ENCODE data around the gene IBSP. TPM values are rescaled to one million over a fixed set of nuclear protein-coding genes. Genes with fewer than 3 reads are reported as not detected.

Gene IBSP
- total RNA-seq, 3 donors from 2014 or later (not counting 1 experiment from before 2014, with no cell fraction given), result not detected

- Mint-ChIP-seq H3K4me1 (no peaks in the 10 kb centered on the region), H3K36me3 (no peaks in the 10 kb centered on the region), H3K9me3 (no peaks in the 10 kb centered on the region), H3K4me3 (no peak overlapping the region), H3K27ac (no peak overlapping the region), H3K27me3 (ENCODE audit: low read depth in 2 of 2) (peaks cover 4 to 10% of the 10 kb centered on the region in 2 donors)
- intact Hi-C loops (cut with micrococcal nuclease), result no loop called here
- Histone ChIP-seq H3K9me3 (ENCODE audit: control insufficient read depth, insufficient read depth, low read length) (no peaks in the 10 kb centered on the region), H3K36me3 (ENCODE audit: control insufficient read depth, insufficient read depth, low read length) (no peaks in the 10 kb centered on the region), H3K4me3 (ENCODE audit: low read length) (no peak overlapping the region), H3K4me1 (ENCODE audit: control insufficient read depth, insufficient read depth, low read length) (no peaks in the 10 kb centered on the region), H3K27ac (ENCODE audit: low read length) (no peak overlapping the region), H3K27me3 (ENCODE audit: control insufficient read depth, insufficient read depth, low read length) (no peaks in the 10 kb centered on the region)
- WGBS (ENCODE audit: insufficient coverage), result 80% methylated on average over 4 of the region's 4 CpGs
- no peak for ATAC-seq
- no peak for DNase-seq
- no peak for TF ChIP-seq CTCF (IDR thresholded peaks at IDR 0.05)
Observed at GRCh38 chr4:87823200-87823599, 23.8 kb downstream of the IBSP start.

- H3K36me3 Mint-ChIP-seq, result no peaks in the 10 kb centered on the region
- Histone ChIP-seq H3K9me3 (ENCODE audit: control insufficient read depth, insufficient read depth, low read length) (no peaks in the 10 kb centered on the region), H3K4me1 (ENCODE audit: control insufficient read depth, insufficient read depth, low read length) (no peaks in the 10 kb centered on the region), H3K4me3 (ENCODE audit: low read length) (no peak overlapping the region), H3K27ac (ENCODE audit: low read length) (no peak overlapping the region), H3K36me3 (ENCODE audit: control insufficient read depth, insufficient read depth, low read length) (no peaks in the 10 kb centered on the region), H3K27me3 (ENCODE audit: control insufficient read depth, insufficient read depth, low read length) (no peaks in the 10 kb centered on the region)
- no peaks in the 10 kb centered on the region for H3K4me1 Mint-ChIP-seq
- no peaks in the 10 kb centered on the region for H3K9me3 Mint-ChIP-seq
- H3K4me3 Mint-ChIP-seq, result no peak overlapping the region
- peaks cover 8 to 10% of the 10 kb centered on the region in 2 donors for H3K27me3 Mint-ChIP-seq (ENCODE audit: low read depth in 2 of 2)
- ATAC-seq, result no peak
- 71% methylated on average over 1 of the region's 1 CpG for WGBS (ENCODE audit: insufficient coverage)
- no peak overlapping the region for H3K27ac Mint-ChIP-seq
- DNase-seq, result no peak
- intact Hi-C loops (cut with micrococcal nuclease), result no loop called here
- TF ChIP-seq CTCF (IDR thresholded peaks at IDR 0.05), result no peak
Observed at GRCh38 chr4:87823724-87824123, 24.4 kb downstream of the IBSP start.

- Histone ChIP-seq H3K9me3 (ENCODE audit: control insufficient read depth, insufficient read depth, low read length) (no peaks in the 10 kb centered on the region), H3K4me3 (ENCODE audit: low read length) (no peak overlapping the region), H3K27ac (ENCODE audit: low read length) (no peak overlapping the region), H3K36me3 (ENCODE audit: control insufficient read depth, insufficient read depth, low read length) (no peaks in the 10 kb centered on the region), H3K4me1 (ENCODE audit: control insufficient read depth, insufficient read depth, low read length) (no peaks in the 10 kb centered on the region), H3K27me3 (ENCODE audit: control insufficient read depth, insufficient read depth, low read length) (no peaks in the 10 kb centered on the region)
- Mint-ChIP-seq H3K4me3 (no peak overlapping the region), H3K27ac (no peak overlapping the region), H3K4me1 (no peaks in the 10 kb centered on the region), H3K9me3 (no peaks in the 10 kb centered on the region), H3K36me3 (no peaks in the 10 kb centered on the region), H3K27me3 (ENCODE audit: low read depth in 2 of 2) (peaks cover 8 to 10% of the 10 kb centered on the region in 2 donors)
- no peak for DNase-seq
- no peak for TF ChIP-seq CTCF (IDR thresholded peaks at IDR 0.05)
- WGBS (ENCODE audit: insufficient coverage), result 50% methylated on average over 1 of the region's 1 CpG
- intact Hi-C loops (cut with micrococcal nuclease), result no loop called here
- no peak for ATAC-seq
Observed at GRCh38 chr4:87824352-87824751, 25.0 kb downstream of the IBSP start.

- Histone ChIP-seq H3K36me3 (ENCODE audit: control insufficient read depth, insufficient read depth, low read length) (no peaks in the 10 kb centered on the region), H3K4me3 (ENCODE audit: low read length) (no peak within 1 kb of the TSS), H3K27me3 (ENCODE audit: control insufficient read depth, insufficient read depth, low read length) (peaks cover 4% of the 10 kb centered on the region), H3K27ac (ENCODE audit: low read length) (no peak within 1 kb of the TSS), H3K4me1 (ENCODE audit: control insufficient read depth, insufficient read depth, low read length) (no peaks in the 10 kb centered on the region), H3K9me3 (ENCODE audit: control insufficient read depth, insufficient read depth, low read length) (no peaks in the 10 kb centered on the region)
- DNase-seq (no peak), ATAC-seq (no peak)
- WGBS (ENCODE audit: insufficient coverage), result 95% methylated on average over 2 of the region's 2 CpGs
- no peaks in the 10 kb centered on the region for H3K36me3 Mint-ChIP-seq
- H3K27ac Mint-ChIP-seq, result no peak within 1 kb of the TSS
- H3K9me3 Mint-ChIP-seq, result no peaks in the 10 kb centered on the region
- intact Hi-C loops (cut with micrococcal nuclease), result no loop called here
- no peaks in the 10 kb centered on the region for H3K4me1 Mint-ChIP-seq
- peaks cover 16 to 32% of the 10 kb centered on the region in 2 donors for H3K27me3 Mint-ChIP-seq (ENCODE audit: low read depth in 2 of 2)
- no peak for TF ChIP-seq CTCF (IDR thresholded peaks at IDR 0.05)
- H3K4me3 Mint-ChIP-seq, result no peak within 1 kb of the TSS
Observed at GRCh38 chr4:87832669-87833068, 33.3 kb downstream of the IBSP start, which contains the start of gene MEPE. Gene MEPE, plus strand, starts transcription at chr4:87832969. Its CDS starts 1,746 bp downstream, at chr4:87834715.

Measured in natural killer cell (primary cell).